Osteoblast (primary cell): ENCODE data around the gene PNPLA8. TPM values are rescaled to one million over a fixed set of nuclear protein-coding genes. Genes with fewer than 3 reads are reported as not detected.
"Not testable (repeated sequence)": the region's sequence is repeated elsewhere in the genome, so short reads cannot be mapped to it uniquely, and the experiment has no call there.

ENCODE experiments used
- DNase-seq: peaks from one replicate; pipeline ENCODE4 v3.0.0; 2011; ENCODE audit warnings: low spot score, mixed read lengths; ENCODE audit not compliant: insufficient read length; ENCODE audit errors: missing footprints
- H2AFZ ChIP-seq: 2 replicates; pipeline ENCODE4 v1.6.0; 2011; ENCODE audit warnings: mild to moderate bottlenecking, low read length
- H3K27ac ChIP-seq: 2 replicates; pipeline ENCODE4 v1.5.1; 2011; ENCODE audit warnings: mild to moderate bottlenecking, low read depth, low read length, moderate library complexity
- H3K27me3 ChIP-seq: 2 replicates; pipeline ENCODE4 v1.6.0; 2012; ENCODE audit warnings: mild to moderate bottlenecking, control low read depth, inconsistent platforms, low read length, moderate library complexity; ENCODE audit not compliant: insufficient read depth
- H3K36me3 ChIP-seq: 2 replicates; pipeline ENCODE4 v1.5.1; 2011; ENCODE audit warnings: mild to moderate bottlenecking, low read length, control low read depth, moderate library complexity; ENCODE audit not compliant: insufficient read depth
- H3K4me1 ChIP-seq: 2 replicates; pipeline ENCODE4 v1.5.1; 2011; ENCODE audit warnings: mild to moderate bottlenecking, low read length, control low read depth, moderate library complexity; ENCODE audit not compliant: insufficient read depth
- H3K4me2 ChIP-seq: 2 replicates; pipeline ENCODE4 v1.6.0; 2011; ENCODE audit warnings: mild to moderate bottlenecking, low read length; ENCODE audit not compliant: insufficient read depth
- H3K4me3 ChIP-seq: fragments of 200-600 bp; sonication (generic); 3 replicates; pipeline ENCODE4 v1.5.1; 2012; ENCODE audit warnings: mild to moderate bottlenecking, low read length, inconsistent platforms; ENCODE audit not compliant: insufficient read depth
- H3K79me2 ChIP-seq: 2 replicates; pipeline ENCODE4 v1.6.0; 2012; ENCODE audit warnings: mild to moderate bottlenecking, low read length, control low read depth, inconsistent platforms; ENCODE audit not compliant: insufficient read depth
- H3K9me3 ChIP-seq: 2 replicates; pipeline ENCODE4 v1.5.1; 2011; ENCODE audit warnings: low read depth, low read length, control low read depth
- H4K20me1 ChIP-seq: 2 replicates; pipeline ENCODE4 v1.6.0; 2012; ENCODE audit warnings: mild to moderate bottlenecking, low read length, control low read depth; ENCODE audit not compliant: insufficient read depth
- CTCF ChIP-seq: IDR thresholded peaks from 2 replicates; pipeline ENCODE4 v1.5.1; 2011; ENCODE audit warnings: mild to moderate bottlenecking, low read depth, low read length, moderate library complexity; ENCODE audit errors: extremely low read depth
- total RNA-seq: library from RNA; depleted of rRNA; stranded (reverse); fragments of >200 nt; gene quantifications from 2 replicates; pipeline ENCODE4 v1.2.3, GENCODE V29; 2012

Gene PNPLA8
- total RNA-seq, 1 donor, result 37.6 TPM

GRCh38 chr7:108468246-108468645 lies 57.7 kb downstream of the PNPLA8 start:
- no peaks in the 10 kb centered on the region for H3K27me3 ChIP-seq
- H4K20me1 ChIP-seq, result no peaks in the 10 kb centered on the region
- H3K79me2 ChIP-seq, result no peaks in the 10 kb centered on the region
- H3K27ac ChIP-seq, result no peak overlapping the region
- no peak overlapping the region for H3K4me3 ChIP-seq
- no peak for TF ChIP-seq CTCF
- H3K4me2 ChIP-seq, result no peak overlapping the region
- H3K4me1 ChIP-seq, result no peaks in the 10 kb centered on the region
- no peak overlapping the region for H2AFZ ChIP-seq
- H3K36me3 ChIP-seq, result peaks cover 5% of the 10 kb centered on the region
- no peak for DNase-seq
- no peaks in the 10 kb centered on the region for H3K9me3 ChIP-seq

- Histone ChIP-seq H3K27me3 (no peaks in the 10 kb centered on the region), H4K20me1 (no peaks in the 10 kb centered on the region), H3K4me3 (no peak overlapping the region), H2AFZ (no peak overlapping the region), H3K9me3 (no peaks in the 10 kb centered on the region), H3K79me2 (no peaks in the 10 kb centered on the region), H3K27ac (no peak overlapping the region), H3K4me2 (no peak overlapping the region), H3K4me1 (no peaks in the 10 kb centered on the region), H3K36me3 (peaks cover 5% of the 10 kb centered on the region)
- TF ChIP-seq CTCF, result no peak
- no peak for DNase-seq
Measured at GRCh38 chr7:108467391-108467790, 58.5 kb downstream of the PNPLA8 start.

GRCh38 chr7:108466322-108466721 lies 59.6 kb downstream of the PNPLA8 start:
- DNase-seq, H2AFZ ChIP-seq, H3K36me3 ChIP-seq, H3K4me1 ChIP-seq, H3K4me2 ChIP-seq, H3K79me2 ChIP-seq, H3K27ac ChIP-seq, H3K9me3 ChIP-seq, H3K27me3 ChIP-seq, H3K4me3 ChIP-seq, H4K20me1 ChIP-seq: not testable (repeated sequence)

GRCh38 chr7:108464743-108465142 lies 61.2 kb downstream of the PNPLA8 start:
- no peaks in the 10 kb centered on the region for H3K27me3 ChIP-seq
- no peaks in the 10 kb centered on the region for H3K9me3 ChIP-seq
- no peak for TF ChIP-seq CTCF
- peaks cover 6% of the 10 kb centered on the region for H3K4me1 ChIP-seq
- H3K79me2 ChIP-seq, result no peaks in the 10 kb centered on the region
- H3K4me3 ChIP-seq, result no peak overlapping the region
- H3K36me3 ChIP-seq, result no peaks in the 10 kb centered on the region
- H3K4me2 ChIP-seq, result no peak overlapping the region
- no peak for DNase-seq
- H2AFZ ChIP-seq, result no peak overlapping the region
- no peaks in the 10 kb centered on the region for H4K20me1 ChIP-seq
- no peak overlapping the region for H3K27ac ChIP-seq
